Activated CD4-positive, alpha-beta T cell treated with anti-CD3 and anti-CD28 coated beads for 36 hours (primary cell): ENCODE data around the gene PYGB. TPM values are rescaled to one million over a fixed set of nuclear protein-coding genes. Genes with fewer than 3 reads are reported as not detected.
A peak's percentile ranks its signal among the peaks of the same experiment; 100 is the strongest.
"Not testable (repeated sequence)": the region's sequence is repeated elsewhere in the genome, so short reads cannot be mapped to it uniquely, and the experiment has no call there.

Experiments used
- ATAC-seq: fragments of 200-7000 bp; cut with Tn5 transposase; one replicate; pipeline ENCODE4 v1.10.0; 2021; ENCODE audit warnings: mild to moderate bottlenecking, moderate library complexity
- CTCF ChIA-PET: fragments of 350-600 bp; sonication (Branson Sonifier 250); formaldehyde crosslinking; loops from one replicate; lab custom pipeline; 2021; ENCODE audit warnings: antibody characterized with exemption; lab: Charles Lee
- POLR2A ChIA-PET: fragments of 350-600 bp; sonication (Branson Sonifier 250); formaldehyde crosslinking; loops from one replicate; lab custom pipeline; 2021; ENCODE audit warnings: antibody characterized with exemption, inconsistent platforms; lab: Charles Lee
- DNase-seq: peaks from one replicate; pipeline ENCODE4 v3.0.0-alpha.2; 2020
- H3K27ac Mint-ChIP-seq: one replicate; pipeline ENCODE4 v1.8.0; 2021; ENCODE audit warnings: mixed read lengths
- H3K27me3 Mint-ChIP-seq: one replicate; pipeline ENCODE4 v1.8.0; 2021; ENCODE audit warnings: mixed read lengths
- H3K36me3 Mint-ChIP-seq: one replicate; pipeline ENCODE4 v1.8.0; 2021; ENCODE audit warnings: low read depth, mixed read lengths
- H3K4me1 Mint-ChIP-seq: one replicate; pipeline ENCODE4 v1.8.0; 2021; ENCODE audit warnings: mixed read lengths
- H3K4me3 Mint-ChIP-seq: one replicate; pipeline ENCODE4 v1.8.0; 2021; ENCODE audit warnings: mild to moderate bottlenecking, moderate library complexity, mixed read lengths
- H3K9me3 Mint-ChIP-seq: one replicate; pipeline ENCODE4 v1.8.0; 2021; ENCODE audit warnings: low read depth, mixed read lengths
- intact Hi-C, 2 experiments: fragments of 100-400 bp; cut with DNase I in 1 of 2; cut with micrococcal nuclease in 1 of 2; formaldehyde crosslinking; loops; one replicate each; pipeline versions ENCODE4 v1.14.2 to v1.15.1; 2022 to 2024; cut with DNase I, micrococcal nuclease
- total RNA-seq, 2 experiments: library from RNA; stranded (reverse); gene quantifications; one replicate each; pipeline ENCODE4 v1.2.3, GENCODE V29; 2021

Gene PYGB
- total RNA-seq, 2 experiments from 2014 or later, result 18.0 to 21.1 TPM

DNA sequence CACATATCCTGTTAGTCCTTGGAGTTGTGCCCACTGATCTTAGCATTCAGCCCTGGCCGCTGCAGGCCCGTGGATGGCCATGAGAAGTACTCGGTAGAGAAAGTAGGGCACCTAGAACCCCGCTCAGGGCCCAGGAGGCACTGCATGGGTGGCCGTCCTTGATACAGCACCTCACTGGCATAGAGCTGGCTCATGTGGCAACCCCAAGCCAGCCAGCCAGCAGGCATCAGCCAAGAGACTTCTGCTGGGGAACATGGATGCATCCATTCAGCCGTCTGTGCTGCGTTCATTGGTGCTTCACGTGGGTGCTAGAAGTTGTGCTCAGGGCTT is 10.6 kb downstream of the PYGB start:
- H3K27ac Mint-ChIP-seq, result peak overlapping the region; percentile 26
- DNase-seq (no peak), ATAC-seq (no peak)
- intact Hi-C loops, result no loop called here
- H3K36me3 Mint-ChIP-seq, result peaks cover 29% of the 10 kb centered on the region
- peaks cover 47% of the 10 kb centered on the region for H3K4me1 Mint-ChIP-seq
- ChIA-PET CTCF (interaction anchor here (0.6 to 1.6 kb wide), 2 partner anchors 8 to 84 kb away, joined by 3 to 7 read pairs; no protein-coding TSS in a partner anchor), POLR2A (no interaction called here)
- H3K4me3 Mint-ChIP-seq, result no peak overlapping the region
- H3K9me3 Mint-ChIP-seq, result no peaks in the 10 kb centered on the region
- no peaks in the 10 kb centered on the region for H3K27me3 Mint-ChIP-seq

DNA sequence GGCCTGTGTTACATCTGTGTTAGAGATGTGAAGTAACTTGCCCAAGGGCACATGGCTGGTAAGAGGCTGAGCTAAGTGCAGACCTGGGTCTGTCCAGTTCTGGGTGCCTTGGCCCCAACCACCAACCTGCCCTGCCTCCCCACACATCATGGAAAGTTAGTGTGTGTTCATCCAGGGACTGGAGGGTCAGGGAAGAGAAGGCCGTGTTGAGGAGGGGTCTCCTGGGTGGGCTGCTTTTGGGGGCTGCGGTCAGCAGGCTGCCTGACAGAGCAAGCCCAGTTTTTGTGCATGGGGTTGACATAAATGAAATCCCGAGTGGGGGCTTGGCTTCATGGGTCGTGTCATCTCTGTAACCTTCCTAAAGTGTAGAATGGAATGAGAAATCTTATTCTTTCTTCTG is 10.9 kb downstream of the PYGB start:
- H3K9me3 Mint-ChIP-seq, result no peaks in the 10 kb centered on the region
- H3K4me1 Mint-ChIP-seq, result peaks cover 47% of the 10 kb centered on the region
- DNase-seq (no peak), ATAC-seq (no peak)
- H3K27me3 Mint-ChIP-seq, result no peaks in the 10 kb centered on the region
- peaks cover 27% of the 10 kb centered on the region for H3K36me3 Mint-ChIP-seq
- peak overlapping the region; percentile 26 for H3K27ac Mint-ChIP-seq
- POLR2A ChIA-PET, result no interaction called here
- no peak overlapping the region for H3K4me3 Mint-ChIP-seq
- CTCF ChIA-PET, result interaction anchor here (1.6 to 1.7 kb wide), 2 partner anchors 9 to 22 kb away, joined by 5 to 7 read pairs; no protein-coding TSS in a partner anchor
- intact Hi-C loops, result no loop called here

DNA sequence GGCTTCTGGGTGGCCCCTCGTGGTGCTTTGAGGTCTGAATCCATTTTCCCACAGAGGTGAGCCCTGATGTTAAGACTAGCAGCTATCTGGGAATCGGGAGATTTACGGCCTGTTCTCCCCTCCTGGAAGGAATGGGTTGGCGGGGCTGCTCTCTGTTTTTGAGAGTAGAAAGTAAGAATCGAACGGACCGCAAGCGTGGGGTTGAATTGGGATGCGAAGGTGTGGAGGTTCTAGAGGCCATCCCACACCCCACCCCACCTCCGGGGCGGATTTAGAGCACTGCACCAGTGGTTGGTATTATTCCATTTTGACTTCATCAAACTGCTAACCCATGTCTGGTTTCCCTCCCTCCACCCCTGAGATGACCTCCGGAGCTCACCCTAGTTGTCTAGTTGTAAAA is 11.5 kb downstream of the PYGB start:
- DNase-seq (no peak), ATAC-seq (no peak)
- ChIA-PET CTCF (interaction anchor here (1.0 to 1.7 kb wide), 3 partner anchors 9 to 176 kb away, joined by 3 to 7 read pairs (median 5); no protein-coding TSS in a partner anchor), POLR2A (no interaction called here)
- no peaks in the 10 kb centered on the region for H3K9me3 Mint-ChIP-seq
- H3K27ac Mint-ChIP-seq, result peak overlapping the region; percentile 82
- intact Hi-C loops, result no loop called here
- peaks cover 27% of the 10 kb centered on the region for H3K36me3 Mint-ChIP-seq
- H3K27me3 Mint-ChIP-seq, result no peaks in the 10 kb centered on the region
- H3K4me1 Mint-ChIP-seq, result peaks cover 46% of the 10 kb centered on the region
- peak overlapping the region; percentile 13 for H3K4me3 Mint-ChIP-seq

DNA sequence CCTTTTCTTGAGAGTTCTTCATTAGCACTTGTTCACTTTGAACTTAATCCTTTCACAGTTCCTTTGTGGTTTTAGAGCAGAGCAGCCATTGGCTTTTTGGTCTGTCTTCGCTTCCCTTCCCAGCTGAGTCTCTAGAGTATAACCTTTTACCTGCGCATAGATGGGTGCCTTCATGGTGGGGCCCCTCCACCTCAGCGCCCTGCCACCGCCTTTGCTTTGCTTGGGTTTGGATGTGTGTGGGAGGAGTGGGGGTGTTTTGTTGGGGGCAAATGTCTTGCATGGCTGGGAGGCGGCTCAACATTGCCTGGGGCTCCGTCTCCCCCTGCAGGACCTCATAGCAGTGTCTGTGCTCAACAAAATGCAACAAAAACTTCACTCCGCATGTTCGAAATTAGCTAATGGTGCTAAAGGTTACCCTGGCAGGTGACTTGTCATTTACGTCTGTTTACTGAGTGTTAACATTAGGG is 11.9 kb downstream of the PYGB start:
- Mint-ChIP-seq H3K4me1 (peaks cover 43% of the 10 kb centered on the region), H3K36me3 (peaks cover 30% of the 10 kb centered on the region), H3K4me3 (peak overlapping the region; percentile 13), H3K27ac (peak overlapping the region; percentile 82), H3K9me3 (no peaks in the 10 kb centered on the region), H3K27me3 (no peaks in the 10 kb centered on the region)
- ChIA-PET POLR2A (no interaction called here), CTCF (interaction anchor here (0.8 to 1.7 kb wide), 4 partner anchors 10 to 177 kb away, joined by 3 to 7 read pairs (median 4); partner anchors contain the start of gene PYGB)
- peak; percentile 58 for ATAC-seq
- intact Hi-C loops, result no loop called here
- DNase-seq, result peak; percentile 42

DNA sequence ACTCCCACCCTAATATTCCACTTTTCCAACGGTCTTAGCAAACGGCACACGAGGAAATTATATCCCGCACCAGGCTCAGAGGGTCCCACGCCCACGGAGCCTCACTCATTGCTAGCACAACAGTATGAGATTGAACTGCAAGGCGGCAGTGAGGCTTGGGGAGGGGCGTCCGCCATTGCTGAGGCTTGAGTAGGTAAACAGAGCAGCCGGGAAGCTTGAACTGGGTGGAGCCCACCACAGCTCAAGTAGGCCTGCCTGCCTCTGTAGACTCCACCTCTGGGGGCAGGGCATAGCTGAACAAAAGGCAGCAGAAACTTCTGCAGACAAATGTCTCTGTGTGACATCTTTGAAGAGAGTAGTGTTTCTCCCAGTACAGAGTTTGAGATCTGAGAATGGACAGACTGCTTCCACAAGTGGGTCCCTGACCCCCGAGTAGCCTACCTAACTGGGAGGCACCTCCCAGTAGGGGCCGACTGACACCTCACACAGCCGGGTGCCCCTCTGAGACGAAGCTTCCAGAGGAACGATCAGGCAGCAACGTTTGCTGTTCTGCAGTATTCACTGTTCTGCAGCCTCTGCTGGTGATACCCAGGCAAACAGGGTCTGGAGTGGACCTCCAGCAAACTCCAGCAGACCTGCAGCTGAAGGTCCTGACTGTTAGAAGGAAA is 13.0 kb downstream of the PYGB start:
- H3K4me3 Mint-ChIP-seq, DNase-seq, H3K27ac Mint-ChIP-seq, ATAC-seq, H3K27me3 Mint-ChIP-seq, H3K9me3 Mint-ChIP-seq, POLR2A ChIA-PET, intact Hi-C loops: not testable (repeated sequence)
- H3K36me3 Mint-ChIP-seq, result peaks cover 30% of the 10 kb centered on the region
- H3K4me1 Mint-ChIP-seq, result peaks cover 43% of the 10 kb centered on the region
- CTCF ChIA-PET, result interaction anchor here (0.7 to 1.2 kb wide), 3 partner anchors 9 to 111 kb away, joined by 3 read pairs; no protein-coding TSS in a partner anchor

DNA sequence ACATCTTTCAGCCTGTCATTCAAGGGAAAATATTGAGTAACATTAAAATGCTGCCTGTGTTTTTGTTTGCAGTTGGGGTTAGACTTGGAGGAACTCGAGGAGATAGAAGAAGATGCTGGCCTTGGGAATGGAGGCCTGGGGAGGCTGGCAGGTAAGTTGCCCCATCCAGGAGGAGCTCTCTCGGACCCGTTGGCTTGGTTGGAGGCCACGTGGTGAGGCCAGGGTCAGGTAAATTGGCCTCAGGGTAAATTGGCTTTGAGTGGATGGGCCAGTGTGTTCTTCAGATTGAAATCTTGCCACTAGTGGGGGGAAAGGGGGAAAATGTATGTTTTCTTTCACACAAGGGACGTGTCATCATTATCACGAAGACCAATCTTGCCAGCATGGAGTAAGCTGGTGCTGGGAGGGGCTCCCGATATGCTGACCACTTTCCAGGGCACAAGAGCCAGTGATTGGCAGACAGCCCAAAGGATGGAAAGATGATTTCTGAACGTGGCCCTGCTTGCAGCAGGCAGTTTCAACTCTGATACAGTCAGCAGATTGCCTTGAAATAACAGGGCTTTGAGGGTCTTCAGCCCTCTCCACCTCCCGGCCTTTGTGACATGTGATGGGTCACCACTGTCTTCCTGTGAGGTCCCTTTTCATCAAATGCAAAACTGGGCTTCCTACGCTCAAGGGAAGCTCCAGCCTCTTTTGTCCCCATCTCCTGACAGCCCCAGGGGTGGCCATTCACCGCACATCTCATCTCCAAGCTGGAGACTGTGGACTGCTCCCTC is 21.4 kb downstream of the PYGB start:
- DNase-seq (peak; percentile 2), ATAC-seq (no peak)
- ChIA-PET CTCF (interaction anchor here (0.6 to 1.7 kb wide), 3 partner anchors 15 to 319 kb away, joined by 3 to 4 read pairs (median 3); no protein-coding TSS in a partner anchor), POLR2A (no interaction called here)
- peaks cover 3% of the 10 kb centered on the region for H3K4me1 Mint-ChIP-seq
- H3K36me3 Mint-ChIP-seq, result peaks cover 26% of the 10 kb centered on the region
- no peaks in the 10 kb centered on the region for H3K27me3 Mint-ChIP-seq
- intact Hi-C loops, result no loop called here
- H3K9me3 Mint-ChIP-seq, result no peaks in the 10 kb centered on the region
- H3K27ac Mint-ChIP-seq, result no peak overlapping the region
- H3K4me3 Mint-ChIP-seq, result no peak overlapping the region

DNA sequence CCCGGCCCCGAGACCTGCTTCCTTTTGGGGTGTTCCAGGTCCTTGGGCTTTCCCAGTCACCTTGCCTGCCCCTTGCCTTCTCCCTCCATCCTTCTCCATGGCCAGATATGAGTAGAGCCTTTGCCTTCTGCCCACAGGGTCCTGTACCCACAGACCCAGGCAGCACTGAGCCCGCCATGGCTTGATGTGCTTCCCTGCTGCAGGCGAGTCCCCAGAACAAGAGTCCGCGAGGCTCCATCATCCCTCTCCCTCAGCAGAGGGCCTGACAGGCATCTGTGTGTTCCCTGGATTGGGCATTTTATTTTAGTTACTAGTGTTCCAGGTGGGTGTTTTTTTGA is 21.9 kb downstream of the PYGB start:
- Mint-ChIP-seq H3K9me3 (no peaks in the 10 kb centered on the region), H3K4me1 (peaks cover 3% of the 10 kb centered on the region), H3K27ac (no peak overlapping the region), H3K27me3 (no peaks in the 10 kb centered on the region), H3K36me3 (peaks cover 25% of the 10 kb centered on the region), H3K4me3 (no peak overlapping the region)
- ATAC-seq (no peak), DNase-seq (no peak)
- intact Hi-C loops, result no loop called here
- ChIA-PET POLR2A (no interaction called here), CTCF (interaction anchor here (0.6 kb wide), 1 partner anchor 14 kb away, joined by 3 read pairs; no protein-coding TSS in a partner anchor)

DNA sequence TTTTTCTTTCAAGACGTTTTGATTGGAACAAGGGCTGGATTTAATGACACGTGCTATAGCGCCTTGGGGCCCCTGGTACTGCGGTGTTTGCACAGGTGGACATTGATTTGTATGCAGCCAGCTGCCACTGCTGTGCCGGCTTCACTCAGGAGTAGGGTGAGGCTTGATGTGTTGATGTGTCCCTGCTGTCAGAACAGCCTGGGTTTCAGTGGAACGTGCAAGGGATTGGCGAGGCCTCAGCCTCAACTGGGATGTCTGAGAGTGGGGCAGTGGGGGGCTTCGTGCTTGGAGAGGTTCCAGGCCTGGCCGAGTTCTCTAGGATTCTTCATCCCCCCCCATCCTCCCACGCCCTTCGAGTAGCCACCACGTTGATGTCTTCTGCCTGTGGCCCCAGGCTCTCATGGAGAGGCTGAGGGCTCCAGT is 23.0 kb downstream of the PYGB start:
- H3K4me3 Mint-ChIP-seq, result no peak overlapping the region
- H3K9me3 Mint-ChIP-seq, result no peaks in the 10 kb centered on the region
- ATAC-seq (no peak), DNase-seq (no peak)
- peaks cover 3% of the 10 kb centered on the region for H3K4me1 Mint-ChIP-seq
- intact Hi-C loops, result no loop called here
- H3K36me3 Mint-ChIP-seq, result peaks cover 29% of the 10 kb centered on the region
- ChIA-PET POLR2A (no interaction called here), CTCF (no interaction called here)
- no peaks in the 10 kb centered on the region for H3K27me3 Mint-ChIP-seq
- H3K27ac Mint-ChIP-seq, result no peak overlapping the region

DNA sequence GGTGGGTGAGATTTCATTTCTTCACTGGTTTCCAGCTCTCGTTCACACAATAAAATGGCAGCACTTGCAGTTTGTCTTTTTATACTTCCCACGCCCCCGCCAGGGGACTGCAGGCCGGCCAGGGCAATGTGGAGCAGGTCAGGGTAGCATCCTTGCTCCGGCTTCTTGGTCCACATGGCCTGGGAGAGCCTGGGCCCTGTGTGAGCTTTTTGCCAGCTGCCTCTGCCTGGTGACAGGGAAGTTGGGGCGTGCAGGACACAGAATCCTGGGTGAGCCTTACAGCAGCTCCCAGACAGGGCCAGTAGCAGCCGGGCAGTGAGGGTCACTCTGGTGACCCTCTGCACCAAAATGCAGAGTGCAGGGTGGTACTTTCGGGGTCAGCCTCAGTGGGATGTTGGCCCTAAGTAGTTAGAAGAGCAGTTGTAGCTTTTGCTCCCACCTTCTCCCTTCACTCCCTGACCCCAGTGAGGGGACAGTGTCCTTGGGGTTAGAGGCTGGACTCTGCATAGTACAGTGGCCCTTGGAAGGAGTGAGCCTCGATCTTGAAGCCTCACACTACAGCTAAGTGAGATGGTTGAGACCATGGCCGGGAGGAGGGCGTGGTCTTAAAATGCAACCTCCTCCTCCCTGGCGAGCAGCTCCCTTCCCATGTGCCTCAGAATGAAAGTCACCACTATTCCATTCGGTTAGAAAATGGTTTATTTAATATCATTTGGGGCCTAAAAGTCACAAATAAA is 23.8 kb downstream of the PYGB start:
- Mint-ChIP-seq H3K27ac (no peak overlapping the region), H3K36me3 (peaks cover 29% of the 10 kb centered on the region), H3K4me3 (no peak overlapping the region), H3K27me3 (no peaks in the 10 kb centered on the region), H3K4me1 (peaks cover 3% of the 10 kb centered on the region), H3K9me3 (no peaks in the 10 kb centered on the region)
- POLR2A ChIA-PET, result no interaction called here
- intact Hi-C loops, result no loop called here
- DNase-seq (no peak), ATAC-seq (no peak)
- CTCF ChIA-PET, result interaction anchor here (1.1 to 1.7 kb wide), 2 partner anchors 10 to 21 kb away, joined by 3 to 8 read pairs; no protein-coding TSS in a partner anchor

DNA sequence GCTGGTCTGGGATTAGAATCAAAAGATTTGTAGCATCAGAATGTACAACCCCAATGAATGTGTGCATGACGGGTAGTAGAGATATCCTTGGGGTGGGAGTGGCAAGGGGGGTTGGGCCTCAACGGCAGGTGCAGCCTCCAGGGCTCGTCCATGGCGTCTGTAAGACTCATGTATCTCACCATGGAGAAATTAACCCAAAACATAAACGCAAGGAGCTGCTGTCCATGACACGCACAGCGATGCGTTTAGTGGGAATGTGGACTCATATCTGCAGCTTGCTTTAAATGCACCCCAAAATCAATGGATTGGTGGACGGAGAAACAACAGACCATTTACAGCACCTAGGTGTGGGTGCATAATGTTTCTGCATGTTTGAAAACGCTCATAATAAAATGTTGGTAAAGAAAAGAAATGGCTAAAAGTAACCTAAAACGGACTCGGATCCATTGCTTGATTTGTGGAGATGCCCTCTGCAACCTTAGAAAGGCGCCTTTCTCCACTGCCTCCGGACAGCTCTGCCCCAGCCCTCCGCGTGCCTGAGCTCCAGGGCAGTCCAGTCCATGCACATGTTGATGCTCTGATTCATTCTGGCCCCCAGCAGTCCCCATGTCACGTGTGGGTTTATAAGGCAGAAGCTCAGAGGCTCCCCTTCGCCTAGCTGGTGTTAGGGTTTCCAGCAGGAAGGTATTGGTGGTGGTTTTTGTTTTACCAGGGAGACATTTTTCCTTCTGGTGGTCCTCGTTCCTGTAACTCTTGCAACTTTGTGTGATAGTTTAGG is 24.5 kb downstream of the PYGB start:
- Mint-ChIP-seq H3K36me3 (peaks cover 28% of the 10 kb centered on the region), H3K4me1 (no peaks in the 10 kb centered on the region), H3K9me3 (no peaks in the 10 kb centered on the region), H3K4me3 (no peak overlapping the region), H3K27ac (no peak overlapping the region), H3K27me3 (no peaks in the 10 kb centered on the region)
- ChIA-PET POLR2A (no interaction called here), CTCF (interaction anchor here (0.5 to 1.7 kb wide), 4 partner anchors 9 to 94 kb away, joined by 3 to 8 read pairs (median 4); no protein-coding TSS in a partner anchor)
- intact Hi-C loops, result no loop called here
- ATAC-seq (no peak), DNase-seq (no peak)
